Fibroblast of pulmonary artery (primary cell): ENCODE results near the gene CCPG1.

Experiments
- DNase-seq: peaks from one replicate; pipeline ENCODE4 v3.0.0-alpha.2; 2010; ENCODE audit warnings: low read depth
- H3K4me3 ChIP-seq: replicated peaks from 2 replicates; pipeline ENCODE4 v1.5.1; 2011; ENCODE audit warnings: low read depth, mild to moderate bottlenecking, control low read depth, low read length, moderate library complexity
- TF ChIP-seq, protein P1 (sequence below): IDR thresholded peaks from 2 replicates; pipeline ENCODE4 v1.5.1; 2011; ENCODE audit warnings: mild to moderate bottlenecking, control low read depth, low read length, inconsistent platforms; ENCODE audit errors: missing control alignments

Gene CCPG1

DNA sequence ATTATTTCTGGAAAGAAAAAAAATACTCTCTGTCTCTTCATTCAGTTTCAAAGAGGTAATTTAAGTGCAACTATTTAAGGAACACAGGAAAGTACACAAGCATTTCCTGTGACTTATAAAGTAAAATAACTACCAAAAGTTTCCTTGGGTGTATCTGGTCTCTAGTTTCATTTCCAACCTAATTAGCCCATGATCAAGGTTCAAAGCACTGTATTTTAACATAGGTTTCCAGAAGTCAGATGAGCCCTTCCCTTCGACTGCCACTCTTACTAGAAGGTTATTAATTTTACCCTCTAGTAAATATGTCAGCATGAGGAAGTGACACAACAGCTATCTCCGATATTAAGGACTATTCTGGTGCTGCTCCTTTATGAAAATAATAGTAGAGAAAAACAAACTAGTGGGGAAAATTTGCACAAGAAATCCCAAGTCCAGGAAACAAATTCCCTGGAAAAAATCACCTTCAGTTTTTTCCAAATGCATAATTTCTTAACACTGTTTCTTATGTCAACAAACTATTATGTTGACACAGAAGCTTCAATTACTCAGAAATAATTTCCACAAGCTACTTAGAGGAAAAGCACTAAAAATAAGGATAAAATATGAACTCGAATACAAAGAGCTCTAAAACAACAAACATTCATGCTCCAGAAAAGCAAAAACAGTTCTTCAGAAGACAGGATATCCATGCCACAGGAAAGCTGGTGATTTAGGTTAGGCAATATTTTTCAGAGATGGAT, 35.3 kb downstream of the CCPG1 start:
- H3K4me3 ChIP-seq, result no peak overlapping the region
- TF ChIP-seq, protein P1, sequence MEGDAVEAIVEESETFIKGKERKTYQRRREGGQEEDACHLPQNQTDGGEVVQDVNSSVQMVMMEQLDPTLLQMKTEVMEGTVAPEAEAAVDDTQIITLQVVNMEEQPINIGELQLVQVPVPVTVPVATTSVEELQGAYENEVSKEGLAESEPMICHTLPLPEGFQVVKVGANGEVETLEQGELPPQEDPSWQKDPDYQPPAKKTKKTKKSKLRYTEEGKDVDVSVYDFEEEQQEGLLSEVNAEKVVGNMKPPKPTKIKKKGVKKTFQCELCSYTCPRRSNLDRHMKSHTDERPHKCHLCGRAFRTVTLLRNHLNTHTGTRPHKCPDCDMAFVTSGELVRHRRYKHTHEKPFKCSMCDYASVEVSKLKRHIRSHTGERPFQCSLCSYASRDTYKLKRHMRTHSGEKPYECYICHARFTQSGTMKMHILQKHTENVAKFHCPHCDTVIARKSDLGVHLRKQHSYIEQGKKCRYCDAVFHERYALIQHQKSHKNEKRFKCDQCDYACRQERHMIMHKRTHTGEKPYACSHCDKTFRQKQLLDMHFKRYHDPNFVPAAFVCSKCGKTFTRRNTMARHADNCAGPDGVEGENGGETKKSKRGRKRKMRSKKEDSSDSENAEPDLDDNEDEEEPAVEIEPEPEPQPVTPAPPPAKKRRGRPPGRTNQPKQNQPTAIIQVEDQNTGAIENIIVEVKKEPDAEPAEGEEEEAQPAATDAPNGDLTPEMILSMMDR, result no peak
- DNase-seq, result no peak

DNA sequence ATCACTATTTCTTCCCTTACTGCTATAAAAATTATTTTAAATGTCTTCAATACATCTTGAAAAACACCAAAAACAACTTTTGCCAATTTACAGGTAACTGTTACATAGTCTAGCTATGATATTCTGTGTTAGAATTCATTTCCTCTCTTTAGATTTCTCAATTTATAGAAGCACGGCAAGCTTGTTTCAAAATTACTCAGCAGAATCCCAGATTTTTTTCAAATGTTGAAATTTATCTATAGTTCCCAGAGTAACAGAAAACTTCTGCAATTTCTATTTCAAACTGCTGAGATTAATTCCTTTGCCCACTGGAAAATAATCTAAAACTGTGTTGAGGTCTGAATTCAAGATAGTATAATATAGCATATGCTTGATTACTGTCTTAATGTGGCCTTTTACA, 41.2 kb downstream of the CCPG1 start:
- H3K4me3 ChIP-seq, result no peak overlapping the region
- TF ChIP-seq, protein P1, result no peak
- DNase-seq, result no peak

DNA sequence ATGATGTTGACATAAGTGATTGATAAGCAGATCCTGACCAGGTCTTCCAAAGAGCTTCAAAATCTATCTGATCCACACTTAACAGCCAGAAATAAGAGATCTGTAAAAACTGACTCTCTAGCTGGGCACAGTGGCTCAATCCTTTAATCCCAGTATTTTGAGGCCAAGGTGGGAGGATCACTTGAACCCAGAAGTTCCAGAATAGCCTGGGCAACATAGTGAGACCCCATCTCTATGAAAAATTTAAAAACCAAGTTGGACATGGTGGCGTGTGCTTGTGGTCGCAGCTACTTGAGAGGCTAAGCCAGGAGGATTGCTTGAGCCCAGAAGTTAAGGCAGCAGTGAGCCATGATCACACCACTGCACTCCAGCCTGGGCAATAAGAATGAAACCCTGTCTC, 45.5 kb downstream of the CCPG1 start:
- no peak overlapping the region for H3K4me3 ChIP-seq
- TF ChIP-seq, protein P1, result no peak
- DNase-seq, result no peak

DNA sequence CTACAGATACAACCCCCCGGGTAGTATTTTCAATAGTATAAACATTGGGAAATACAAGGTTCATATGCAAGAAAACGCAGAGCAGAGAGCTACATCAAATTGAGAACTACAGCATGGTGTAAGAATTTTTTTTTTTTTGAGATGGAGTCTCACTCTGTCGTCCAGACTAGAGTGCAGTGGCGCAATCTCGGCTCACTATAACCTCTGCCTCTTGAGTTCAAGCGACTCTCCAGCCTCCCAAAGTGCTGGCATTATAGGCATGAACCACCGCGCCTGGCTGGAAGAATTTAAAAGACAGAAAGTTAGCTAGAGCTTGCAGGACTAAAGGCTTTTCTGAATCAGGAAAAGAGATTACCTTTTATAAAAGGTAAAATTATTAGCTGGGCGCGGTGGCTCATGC, 47.1 kb downstream of the CCPG1 start:
- no peak overlapping the region for H3K4me3 ChIP-seq
- no peak for DNase-seq
- TF ChIP-seq, protein P1, result no peak

DNA sequence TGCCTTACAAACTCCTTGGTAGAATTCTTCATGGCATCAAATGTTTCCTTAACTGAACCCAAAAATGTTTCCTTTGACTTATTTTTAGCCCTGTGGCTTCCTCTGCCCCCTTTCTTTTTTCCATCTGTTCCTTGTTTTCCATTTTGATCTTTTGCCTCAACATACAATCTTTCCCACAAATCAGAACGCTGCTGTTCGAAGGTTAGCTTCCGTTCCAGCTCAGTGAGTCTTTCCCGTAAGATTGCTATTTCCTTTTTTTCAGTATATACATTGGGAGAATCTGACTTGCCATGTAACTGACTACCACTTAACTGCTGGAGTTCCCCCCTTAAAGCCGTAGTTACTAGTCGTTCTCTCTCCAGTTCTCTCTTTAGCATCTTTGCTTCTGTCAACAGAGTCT, 47.9 kb downstream of the CCPG1 start:
- TF ChIP-seq, protein P1, result no peak
- DNase-seq, result no peak
- no peak overlapping the region for H3K4me3 ChIP-seq

DNA sequence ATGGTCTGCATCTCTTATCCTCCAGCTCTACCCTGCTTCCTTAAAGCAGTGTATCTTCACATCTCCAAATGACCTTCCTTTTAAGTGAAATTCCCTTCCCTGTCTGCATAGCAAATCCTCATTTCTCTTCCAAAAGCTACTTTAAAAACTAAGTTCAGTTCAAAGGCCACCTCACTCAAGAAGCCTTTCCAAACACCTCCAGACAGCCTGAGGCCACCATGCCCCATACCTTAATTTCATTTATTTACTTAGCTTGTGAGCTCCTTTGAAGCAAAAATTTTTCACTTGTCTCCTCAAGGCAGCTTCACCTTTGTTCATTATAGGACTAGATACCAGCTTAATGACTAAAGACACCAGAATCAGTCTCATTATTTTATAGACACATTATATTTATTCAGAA, 49.7 kb downstream of the CCPG1 start:
- DNase-seq, result no peak
- TF ChIP-seq, protein P1, result no peak
- H3K4me3 ChIP-seq, result no peak overlapping the region

DNA sequence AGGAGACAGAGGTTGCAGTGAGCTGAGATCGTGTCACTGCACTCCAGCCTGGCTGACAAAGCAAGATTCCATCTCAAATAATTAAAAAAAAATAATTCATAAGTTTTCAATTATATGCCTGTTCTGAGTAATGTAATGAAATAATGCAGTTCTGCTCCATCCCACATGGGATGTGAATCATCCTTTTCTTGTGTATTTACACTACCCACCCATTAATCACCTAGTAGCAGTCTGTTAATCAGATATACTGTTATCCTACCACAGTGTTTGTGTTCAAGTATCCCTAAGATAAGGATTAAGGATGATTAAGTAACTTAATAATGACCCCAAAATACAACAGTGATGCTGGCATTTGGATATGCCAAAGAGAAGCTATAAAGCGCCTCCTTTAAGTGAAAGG, 50.4 kb downstream of the CCPG1 start:
- TF ChIP-seq, protein P1, result no peak
- peak; percentile 30 for DNase-seq
- no peak overlapping the region for H3K4me3 ChIP-seq
